MM.1S (cell line): Measurements from ENCODE around the gene SREBF1.

Source experiments
- EZH2phosphoT487 ChIP-seq: fragments of 300-600 bp; sonication (generic); IDR thresholded peaks from 2 replicates; pipeline ENCODE4 v1.6.1; 2018; ENCODE audit warnings: antibody characterized with exemption, low read length
- TF ChIP-seq, protein P1 (sequence below): fragments of 300-600 bp; sonication (generic); IDR thresholded peaks from 2 replicates; pipeline ENCODE4 v1.5.1; 2016; ENCODE audit warnings: antibody characterized with exemption, low read length, mixed read lengths

DNA sequence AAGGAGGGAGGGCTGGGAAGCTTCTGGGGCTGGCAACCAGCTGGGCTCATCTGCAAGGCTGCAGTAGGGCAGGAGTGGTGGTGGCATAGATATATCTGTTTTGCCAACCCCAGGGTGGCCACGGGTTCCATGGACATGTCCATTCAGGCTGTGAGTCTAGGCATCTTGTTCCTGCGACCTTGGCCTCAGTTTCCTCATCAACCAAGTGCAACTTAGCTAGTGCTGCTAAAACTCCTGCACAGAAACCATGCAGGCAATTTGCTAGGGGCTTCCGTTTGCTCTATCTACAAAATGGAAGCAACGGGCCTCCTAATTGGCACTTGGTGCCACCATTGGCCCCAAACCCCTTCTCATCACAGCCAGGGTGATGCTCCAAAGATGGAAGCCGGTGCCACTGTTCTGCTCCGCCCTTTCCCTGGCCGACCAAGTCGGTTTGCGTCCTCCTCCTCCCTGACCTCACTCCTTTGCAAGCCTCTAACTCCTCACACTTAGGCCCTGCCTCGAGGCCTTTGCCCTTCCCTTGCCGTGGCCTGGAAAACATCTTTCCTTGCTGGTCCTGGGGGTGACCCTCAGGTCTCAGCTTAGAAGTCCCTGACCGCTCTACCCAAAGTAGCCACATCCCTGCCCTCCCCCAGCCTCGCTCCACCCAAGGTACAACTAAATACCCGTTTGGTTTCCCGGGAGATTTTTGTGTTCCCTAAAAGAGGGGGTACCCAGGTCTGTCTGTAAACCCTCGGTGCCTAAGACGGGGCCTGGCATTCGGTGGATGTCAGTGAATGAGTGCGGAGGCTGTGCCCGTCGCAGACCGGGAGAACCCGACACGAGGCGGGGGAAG is 1.2 kb downstream of the SREBF1 start:
- TF ChIP-seq, protein P1, sequence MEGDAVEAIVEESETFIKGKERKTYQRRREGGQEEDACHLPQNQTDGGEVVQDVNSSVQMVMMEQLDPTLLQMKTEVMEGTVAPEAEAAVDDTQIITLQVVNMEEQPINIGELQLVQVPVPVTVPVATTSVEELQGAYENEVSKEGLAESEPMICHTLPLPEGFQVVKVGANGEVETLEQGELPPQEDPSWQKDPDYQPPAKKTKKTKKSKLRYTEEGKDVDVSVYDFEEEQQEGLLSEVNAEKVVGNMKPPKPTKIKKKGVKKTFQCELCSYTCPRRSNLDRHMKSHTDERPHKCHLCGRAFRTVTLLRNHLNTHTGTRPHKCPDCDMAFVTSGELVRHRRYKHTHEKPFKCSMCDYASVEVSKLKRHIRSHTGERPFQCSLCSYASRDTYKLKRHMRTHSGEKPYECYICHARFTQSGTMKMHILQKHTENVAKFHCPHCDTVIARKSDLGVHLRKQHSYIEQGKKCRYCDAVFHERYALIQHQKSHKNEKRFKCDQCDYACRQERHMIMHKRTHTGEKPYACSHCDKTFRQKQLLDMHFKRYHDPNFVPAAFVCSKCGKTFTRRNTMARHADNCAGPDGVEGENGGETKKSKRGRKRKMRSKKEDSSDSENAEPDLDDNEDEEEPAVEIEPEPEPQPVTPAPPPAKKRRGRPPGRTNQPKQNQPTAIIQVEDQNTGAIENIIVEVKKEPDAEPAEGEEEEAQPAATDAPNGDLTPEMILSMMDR, result no peak
- no peak for TF ChIP-seq EZH2phosphoT487
